WTC11 (cell line): ENCODE measurements around the gene SORCS1.

Experiments used
- CREB1 ChIP-seq: sonication (generic); formaldehyde crosslinking; IDR thresholded peaks from 2 replicates; pipeline ENCODE4 v1.8.0; 2023; ENCODE audit warnings: mild to moderate bottlenecking, missing genetic modification reagents
- ELF4 ChIP-seq: sonication (generic); formaldehyde crosslinking; IDR thresholded peaks from 2 replicates; pipeline ENCODE4 v1.8.1; 2022; ENCODE audit warnings: low read depth, mild to moderate bottlenecking, moderate library complexity, missing genetic modification reagents
- ESRRA ChIP-seq: sonication (generic); formaldehyde crosslinking; IDR thresholded peaks from 2 replicates; pipeline ENCODE4 v1.8.1; 2022; ENCODE audit warnings: mild to moderate bottlenecking, missing genetic modification reagents, borderline replicate concordance
- FOXJ3 ChIP-seq: sonication (generic); formaldehyde crosslinking; IDR thresholded peaks from 2 replicates; pipeline ENCODE4 v1.9.0; 2021; ENCODE audit warnings: missing genetic modification reagents, mild to moderate bottlenecking, borderline replicate concordance
- JUN ChIP-seq: sonication (generic); formaldehyde crosslinking; IDR thresholded peaks from 2 replicates; pipeline ENCODE4 v1.8.0; 2023; ENCODE audit warnings: mild to moderate bottlenecking, missing genetic modification reagents
- SP1 ChIP-seq: sonication (generic); formaldehyde crosslinking; conservative IDR thresholded peaks from 2 replicates; pipeline ENCODE4 v1.8.1; 2022; ENCODE audit warnings: missing genetic modification reagents
- TCF7 ChIP-seq: sonication (generic); formaldehyde crosslinking; IDR thresholded peaks from 2 replicates; pipeline ENCODE4 v1.8.0; 2022; ENCODE audit warnings: mild to moderate bottlenecking, low read depth, missing genetic modification reagents, moderate library complexity
- ZNF317 ChIP-seq: sonication (generic); formaldehyde crosslinking; IDR thresholded peaks from 2 replicates; pipeline ENCODE4 v1.8.1; 2023; ENCODE audit warnings: low read depth, mild to moderate bottlenecking, moderate library complexity, missing genetic modification reagents, borderline replicate concordance
- TF ChIP-seq, protein P1 (sequence below): fragments of 200-600 bp; IDR thresholded peaks from 2 replicates; pipeline ENCODE4 v1.8.0; 2022; ENCODE audit warnings: antibody characterized with exemption
- TF ChIP-seq, protein P2 (sequence below): sonication (generic); formaldehyde crosslinking; IDR thresholded peaks from 2 replicates; pipeline ENCODE4 v1.8.0; 2022; ENCODE audit warnings: mild to moderate bottlenecking, missing genetic modification reagents
- TF ChIP-seq, protein P3 (sequence below): sonication (generic); formaldehyde crosslinking; IDR thresholded peaks from 2 replicates; pipeline ENCODE4 v1.8.1; 2023; ENCODE audit warnings: mild to moderate bottlenecking, missing genetic modification reagents, moderate library complexity
- TF ChIP-seq, protein P4 (sequence below): sonication (generic); formaldehyde crosslinking; IDR thresholded peaks from 2 replicates; pipeline ENCODE4 v1.8.1; 2022; ENCODE audit warnings: missing genetic modification reagents, borderline replicate concordance
- TF ChIP-seq, protein P5 (sequence below): sonication (generic); formaldehyde crosslinking; IDR thresholded peaks from 2 replicates; pipeline ENCODE4 v1.8.1; 2022; ENCODE audit warnings: low read depth, missing genetic modification reagents, borderline replicate concordance
- TF ChIP-seq, protein P6 (sequence below): sonication (generic); formaldehyde crosslinking; IDR thresholded peaks from 2 replicates; pipeline ENCODE4 v1.8.1; 2022; ENCODE audit warnings: low read depth, mild to moderate bottlenecking, moderate library complexity, missing genetic modification reagents, borderline replicate concordance

DNA sequence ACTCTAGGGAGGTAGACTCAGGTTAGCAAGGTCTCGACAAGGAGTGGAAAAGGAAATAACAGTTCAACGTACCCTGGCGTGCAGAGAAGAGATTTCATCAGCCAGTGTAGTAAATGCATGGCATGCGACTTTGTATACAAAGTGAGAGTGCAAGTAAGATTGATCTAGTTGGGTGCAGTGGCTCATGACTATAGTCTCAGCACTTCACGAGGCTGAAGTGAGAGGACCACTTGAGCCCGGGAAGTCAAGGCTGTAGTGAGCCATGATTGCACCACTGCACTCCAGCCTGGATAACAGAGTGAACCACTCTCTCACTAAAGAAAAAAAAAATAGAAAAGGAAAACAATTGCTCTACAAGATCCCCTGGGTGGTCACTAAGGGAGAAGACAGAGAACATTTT, 528.6 kb downstream of the SORCS1 start:
- TF ChIP-seq, protein P1, sequence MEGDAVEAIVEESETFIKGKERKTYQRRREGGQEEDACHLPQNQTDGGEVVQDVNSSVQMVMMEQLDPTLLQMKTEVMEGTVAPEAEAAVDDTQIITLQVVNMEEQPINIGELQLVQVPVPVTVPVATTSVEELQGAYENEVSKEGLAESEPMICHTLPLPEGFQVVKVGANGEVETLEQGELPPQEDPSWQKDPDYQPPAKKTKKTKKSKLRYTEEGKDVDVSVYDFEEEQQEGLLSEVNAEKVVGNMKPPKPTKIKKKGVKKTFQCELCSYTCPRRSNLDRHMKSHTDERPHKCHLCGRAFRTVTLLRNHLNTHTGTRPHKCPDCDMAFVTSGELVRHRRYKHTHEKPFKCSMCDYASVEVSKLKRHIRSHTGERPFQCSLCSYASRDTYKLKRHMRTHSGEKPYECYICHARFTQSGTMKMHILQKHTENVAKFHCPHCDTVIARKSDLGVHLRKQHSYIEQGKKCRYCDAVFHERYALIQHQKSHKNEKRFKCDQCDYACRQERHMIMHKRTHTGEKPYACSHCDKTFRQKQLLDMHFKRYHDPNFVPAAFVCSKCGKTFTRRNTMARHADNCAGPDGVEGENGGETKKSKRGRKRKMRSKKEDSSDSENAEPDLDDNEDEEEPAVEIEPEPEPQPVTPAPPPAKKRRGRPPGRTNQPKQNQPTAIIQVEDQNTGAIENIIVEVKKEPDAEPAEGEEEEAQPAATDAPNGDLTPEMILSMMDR, result no peak
- no peak for TF ChIP-seq ZNF317 (CRISPR knock-in tag)
- TF ChIP-seq, protein P2, sequence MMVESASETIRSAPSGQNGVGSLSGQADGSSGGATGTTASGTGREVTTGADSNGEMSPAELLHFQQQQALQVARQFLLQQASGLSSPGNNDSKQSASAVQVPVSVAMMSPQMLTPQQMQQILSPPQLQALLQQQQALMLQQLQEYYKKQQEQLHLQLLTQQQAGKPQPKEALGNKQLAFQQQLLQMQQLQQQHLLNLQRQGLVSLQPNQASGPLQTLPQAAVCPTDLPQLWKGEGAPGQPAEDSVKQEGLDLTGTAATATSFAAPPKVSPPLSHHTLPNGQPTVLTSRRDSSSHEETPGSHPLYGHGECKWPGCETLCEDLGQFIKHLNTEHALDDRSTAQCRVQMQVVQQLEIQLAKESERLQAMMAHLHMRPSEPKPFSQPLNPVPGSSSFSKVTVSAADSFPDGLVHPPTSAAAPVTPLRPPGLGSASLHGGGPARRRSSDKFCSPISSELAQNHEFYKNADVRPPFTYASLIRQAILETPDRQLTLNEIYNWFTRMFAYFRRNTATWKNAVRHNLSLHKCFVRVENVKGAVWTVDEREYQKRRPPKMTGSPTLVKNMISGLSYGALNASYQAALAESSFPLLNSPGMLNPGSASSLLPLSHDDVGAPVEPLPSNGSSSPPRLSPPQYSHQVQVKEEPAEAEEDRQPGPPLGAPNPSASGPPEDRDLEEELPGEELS (CRISPR knock-in tag), result no peak
- TF ChIP-seq, protein P3, sequence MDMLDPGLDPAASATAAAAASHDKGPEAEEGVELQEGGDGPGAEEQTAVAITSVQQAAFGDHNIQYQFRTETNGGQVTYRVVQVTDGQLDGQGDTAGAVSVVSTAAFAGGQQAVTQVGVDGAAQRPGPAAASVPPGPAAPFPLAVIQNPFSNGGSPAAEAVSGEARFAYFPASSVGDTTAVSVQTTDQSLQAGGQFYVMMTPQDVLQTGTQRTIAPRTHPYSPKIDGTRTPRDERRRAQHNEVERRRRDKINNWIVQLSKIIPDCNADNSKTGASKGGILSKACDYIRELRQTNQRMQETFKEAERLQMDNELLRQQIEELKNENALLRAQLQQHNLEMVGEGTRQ (CRISPR knock-in tag), result no peak
- TF ChIP-seq, protein P4, sequence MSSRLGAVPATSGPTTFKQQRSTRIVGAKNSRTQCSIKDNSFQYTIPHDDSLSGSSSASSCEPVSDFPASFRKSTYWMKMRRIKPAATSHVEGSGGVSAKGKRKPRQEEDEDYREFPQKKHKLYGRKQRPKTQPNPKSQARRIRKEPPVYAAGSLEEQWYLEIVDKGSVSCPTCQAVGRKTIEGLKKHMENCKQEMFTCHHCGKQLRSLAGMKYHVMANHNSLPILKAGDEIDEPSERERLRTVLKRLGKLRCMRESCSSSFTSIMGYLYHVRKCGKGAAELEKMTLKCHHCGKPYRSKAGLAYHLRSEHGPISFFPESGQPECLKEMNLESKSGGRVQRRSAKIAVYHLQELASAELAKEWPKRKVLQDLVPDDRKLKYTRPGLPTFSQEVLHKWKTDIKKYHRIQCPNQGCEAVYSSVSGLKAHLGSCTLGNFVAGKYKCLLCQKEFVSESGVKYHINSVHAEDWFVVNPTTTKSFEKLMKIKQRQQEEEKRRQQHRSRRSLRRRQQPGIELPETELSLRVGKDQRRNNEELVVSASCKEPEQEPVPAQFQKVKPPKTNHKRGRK (CRISPR knock-in tag), result no peak
- no peak for TF ChIP-seq ESRRA (CRISPR knock-in tag)
- no peak for TF ChIP-seq ELF4 (CRISPR knock-in tag)
- no peak for TF ChIP-seq FOXJ3
- no peak for TF ChIP-seq TCF7 (CRISPR knock-in tag)
- TF ChIP-seq, protein P5, sequence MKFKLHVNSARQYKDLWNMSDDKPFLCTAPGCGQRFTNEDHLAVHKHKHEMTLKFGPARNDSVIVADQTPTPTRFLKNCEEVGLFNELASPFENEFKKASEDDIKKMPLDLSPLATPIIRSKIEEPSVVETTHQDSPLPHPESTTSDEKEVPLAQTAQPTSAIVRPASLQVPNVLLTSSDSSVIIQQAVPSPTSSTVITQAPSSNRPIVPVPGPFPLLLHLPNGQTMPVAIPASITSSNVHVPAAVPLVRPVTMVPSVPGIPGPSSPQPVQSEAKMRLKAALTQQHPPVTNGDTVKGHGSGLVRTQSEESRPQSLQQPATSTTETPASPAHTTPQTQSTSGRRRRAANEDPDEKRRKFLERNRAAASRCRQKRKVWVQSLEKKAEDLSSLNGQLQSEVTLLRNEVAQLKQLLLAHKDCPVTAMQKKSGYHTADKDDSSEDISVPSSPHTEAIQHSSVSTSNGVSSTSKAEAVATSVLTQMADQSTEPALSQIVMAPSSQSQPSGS, result no peak
- TF ChIP-seq JUN (CRISPR knock-in tag), result no peak
- no peak for TF ChIP-seq CREB1 (CRISPR knock-in tag)
- TF ChIP-seq SP1 (CRISPR knock-in tag), result no peak
- TF ChIP-seq, protein P6, sequence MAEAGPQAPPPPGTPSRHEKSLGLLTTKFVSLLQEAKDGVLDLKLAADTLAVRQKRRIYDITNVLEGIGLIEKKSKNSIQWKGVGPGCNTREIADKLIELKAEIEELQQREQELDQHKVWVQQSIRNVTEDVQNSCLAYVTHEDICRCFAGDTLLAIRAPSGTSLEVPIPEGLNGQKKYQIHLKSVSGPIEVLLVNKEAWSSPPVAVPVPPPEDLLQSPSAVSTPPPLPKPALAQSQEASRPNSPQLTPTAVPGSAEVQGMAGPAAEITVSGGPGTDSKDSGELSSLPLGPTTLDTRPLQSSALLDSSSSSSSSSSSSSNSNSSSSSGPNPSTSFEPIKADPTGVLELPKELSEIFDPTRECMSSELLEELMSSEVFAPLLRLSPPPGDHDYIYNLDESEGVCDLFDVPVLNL, result no peak
